BLaER1 treated with 17β-estradiol and CSF1 and Interleukin-3, amounts not matched to agents 10 nM and 100 nM (cell line): Measurements from ENCODE around the gene TAF5L.

Experiments
- H3K27ac ChIP-seq, 11 experiments: shearing (Covaris generic); formaldehyde crosslinking; 2 replicates each; pipeline ENCODE4 v1.8.1; 2022
- H3K27me3 ChIP-seq, 11 experiments: shearing (Covaris generic); formaldehyde crosslinking; 2 replicates each; pipeline ENCODE4 v1.8.1; 2022
- H3K36me3 ChIP-seq, 11 experiments: shearing (Covaris generic); formaldehyde crosslinking; 2 replicates each; pipeline ENCODE4 v1.8.1; 2022
- H3K4me1 ChIP-seq, 10 experiments: shearing (Covaris generic); formaldehyde crosslinking; 2 replicates each; pipeline ENCODE4 v1.8.1; 2022
- H3K4me2 ChIP-seq, 11 experiments: shearing (Covaris generic); formaldehyde crosslinking; 2 replicates each; pipeline ENCODE4 v1.8.1; 2022
- H3K4me3 ChIP-seq, 10 experiments: shearing (Covaris generic); formaldehyde crosslinking; 2 replicates each; pipeline ENCODE4 v1.8.1; 2022
- H3K9ac ChIP-seq, 11 experiments: shearing (Covaris generic); formaldehyde crosslinking; 2 replicates each; pipeline ENCODE4 v1.8.1; 2022
- H3K9me3 ChIP-seq, 11 experiments: shearing (Covaris generic); formaldehyde crosslinking; replicated peaks in 1 of 11; 2 replicates each; pipeline ENCODE4 v1.8.1; 2022
- H4K20me1 ChIP-seq, 11 experiments: shearing (Covaris generic); formaldehyde crosslinking; 2 replicates each; pipeline ENCODE4 v1.8.1; 2022
- Cebpa-rat ChIP-seq, 11 experiments: shearing (Covaris generic); IDR thresholded peaks; 2 replicates each; pipeline ENCODE4 v1.8.1; 2022

The TAF5L gene

DNA sequence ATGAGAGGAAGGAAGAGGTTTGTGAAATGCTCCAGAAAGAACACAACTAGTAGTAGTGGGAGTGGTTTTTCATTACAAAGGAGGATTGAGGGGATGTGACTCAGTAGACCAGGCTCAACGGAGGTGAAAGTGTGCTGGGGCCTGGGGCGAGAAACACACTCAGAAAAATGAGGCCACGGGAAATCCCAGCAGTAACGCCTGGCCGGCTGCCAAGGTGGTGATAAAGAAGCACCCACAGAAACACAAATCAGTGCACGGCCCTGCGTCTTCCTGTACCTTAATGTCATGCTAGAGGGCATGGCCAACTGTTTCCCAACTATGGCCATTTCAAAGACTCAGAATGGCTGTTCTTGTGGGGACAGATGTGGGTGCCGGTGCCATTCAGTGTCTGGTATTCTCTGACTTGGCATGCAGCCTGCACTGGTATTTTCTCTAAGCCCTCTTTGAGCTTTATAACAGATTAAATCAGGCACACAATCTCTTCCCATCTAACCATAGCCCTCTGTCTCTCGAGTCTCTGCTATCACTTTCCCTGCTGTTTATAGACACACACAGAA is 38.3 kb upstream of the TAF5L start:
- H3K9me3 ChIP-seq = peaks cover 0 to 17% (median 5%) of the 10 kb centered on the region in 11 experiments; a peak in 8 of 22 replicates
- peak overlapping the region in 1 of 11 experiments; percentile 20; a peak in 2 of 22 replicates for H3K9ac ChIP-seq
- peaks cover 14 to 55% (median 41%) of the 10 kb centered on the region in 11 experiments; a peak in 21 of 22 replicates for H3K36me3 ChIP-seq
- H3K4me1 ChIP-seq = peaks cover 18 to 72% (median 68%) of the 10 kb centered on the region in 10 experiments
- peaks cover 0 to 46% (median 7%) of the 10 kb centered on the region in 11 experiments; a peak in 8 of 22 replicates for H4K20me1 ChIP-seq
- peak overlapping the region; percentile 60 to 87 (median 81) for H3K4me2 ChIP-seq
- no peak overlapping the region for H3K4me3 ChIP-seq
- TF ChIP-seq Cebpa-rat (IDR thresholded peaks at IDR 0.05) = no peak
- peak overlapping the region in 4 of 11 experiments; percentile 30 to 52 (median 44); a peak in 4 of 22 replicates for H3K27ac ChIP-seq
- no peaks in the 10 kb centered on the region for H3K27me3 ChIP-seq

DNA sequence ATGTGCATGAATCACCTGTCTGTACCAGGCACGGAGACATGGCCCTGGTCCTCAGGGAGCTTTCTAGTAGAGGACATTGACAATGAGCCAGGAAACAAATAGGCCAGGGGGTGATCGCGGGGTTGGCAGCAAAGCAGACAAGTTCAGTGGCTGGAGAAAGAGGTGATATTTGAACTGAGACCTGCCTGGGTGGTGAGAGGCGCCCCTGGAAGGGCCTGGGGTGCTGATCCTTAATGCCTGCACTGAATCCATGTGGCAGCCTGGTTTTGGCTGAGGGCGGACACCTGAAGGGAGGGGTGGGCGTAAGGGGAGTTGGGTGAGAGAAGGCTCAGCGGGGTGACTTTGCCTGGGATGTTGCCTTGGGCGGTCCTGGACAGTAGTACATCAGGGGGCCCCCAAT is 36.0 kb upstream of the TAF5L start:
- no peak for TF ChIP-seq Cebpa-rat (IDR thresholded peaks at IDR 0.05)
- Histone ChIP-seq H3K9ac (peak overlapping the region in 1 of 11 experiments; percentile 12; a peak in 1 of 22 replicates), H3K36me3 (peaks cover 28 to 64% (median 58%) of the 10 kb centered on the region in 11 experiments; a peak in 21 of 22 replicates), H3K27me3 (no peaks in the 10 kb centered on the region), H3K4me3 (no peak overlapping the region), H3K4me1 (peaks cover 18 to 63% (median 61%) of the 10 kb centered on the region in 10 experiments), H4K20me1 (peaks cover 0 to 67% (median 14%) of the 10 kb centered on the region in 11 experiments; a peak in 9 of 22 replicates), H3K9me3 (no peaks in the 10 kb centered on the region), H3K27ac (0 out of 22 replicates have a peak overlapping the region, but pooled peaks of 2 of the 11 experiments have one; percentile 8 to 17), H3K4me2 (peak overlapping the region in 7 of 11 experiments; percentile 7 to 87 (median 17); a peak in 9 of 22 replicates)

- TF ChIP-seq Cebpa-rat (IDR thresholded peaks at IDR 0.05) = no peak
- H3K9ac ChIP-seq = peak overlapping the region in 1 of 11 experiments; percentile 12; a peak in 1 of 22 replicates
- peaks cover 18 to 56% (median 54%) of the 10 kb centered on the region in 10 experiments for H3K4me1 ChIP-seq
- H3K36me3 ChIP-seq = peaks cover 34 to 71% (median 65%) of the 10 kb centered on the region in 11 experiments
- peak overlapping the region in 8 of 11 experiments; percentile 7 to 87 (median 16); a peak in 9 of 22 replicates for H3K4me2 ChIP-seq
- H3K27ac ChIP-seq = peak overlapping the region in 2 of 11 experiments; percentile 8 to 17; a peak in 1 of 22 replicates
- H3K9me3 ChIP-seq = no peaks in the 10 kb centered on the region
- no peaks in the 10 kb centered on the region for H3K27me3 ChIP-seq
- H3K4me3 ChIP-seq = no peak overlapping the region
- H4K20me1 ChIP-seq = peaks cover 0 to 67% (median 14%) of the 10 kb centered on the region in 11 experiments; a peak in 10 of 22 replicates
Observed at GRCh38 chr1:229661022-229661877, 35.3 kb upstream of the TAF5L start.

- TF ChIP-seq Cebpa-rat (IDR thresholded peaks at IDR 0.05) = no peak
- no peak overlapping the region for H3K9ac ChIP-seq
- peaks cover 64 to 97% (median 95%) of the 10 kb centered on the region in 11 experiments for H3K36me3 ChIP-seq
- no peak overlapping the region for H3K4me3 ChIP-seq
- H3K4me2 ChIP-seq = no peak overlapping the region
- H4K20me1 ChIP-seq = peaks cover 0 to 74% (median 4%) of the 10 kb centered on the region in 11 experiments; a peak in 9 of 22 replicates
- H3K27me3 ChIP-seq = no peaks in the 10 kb centered on the region
- no peaks in the 10 kb centered on the region for H3K9me3 ChIP-seq
- H3K4me1 ChIP-seq = peaks cover 3 to 25% (median 24%) of the 10 kb centered on the region in 10 experiments
- no peak overlapping the region for H3K27ac ChIP-seq
Observed at GRCh38 chr1:229657993-229658755, 32.3 kb upstream of the TAF5L start.

DNA sequence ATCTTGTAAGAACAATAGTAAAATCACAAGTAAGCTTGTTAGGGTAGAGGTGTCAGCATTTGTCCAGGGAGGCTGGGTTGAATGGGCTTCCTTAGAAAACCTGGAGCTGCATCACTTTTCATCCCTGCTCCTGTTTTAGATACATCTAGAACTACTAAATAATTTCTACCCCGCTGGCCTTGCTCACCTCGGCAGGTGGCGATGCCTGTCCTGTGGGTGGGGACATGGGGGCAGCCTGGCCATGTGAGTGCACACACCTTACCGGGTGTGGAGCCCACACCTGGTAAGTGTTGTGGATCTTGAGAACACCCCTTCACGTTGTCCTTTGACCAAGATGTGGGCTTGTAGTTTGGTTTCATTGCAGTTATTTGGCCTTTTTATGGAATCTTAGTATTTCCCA is 29.9 kb upstream of the TAF5L start:
- Histone ChIP-seq H3K36me3 (peaks cover 87 to 100% (median 95%) of the 10 kb centered on the region in 11 experiments), H3K27me3 (no peaks in the 10 kb centered on the region), H4K20me1 (peaks cover 0 to 76% (median 5%) of the 10 kb centered on the region in 11 experiments; a peak in 8 of 22 replicates), H3K4me3 (no peak overlapping the region), H3K27ac (no peak overlapping the region), H3K9ac (no peak overlapping the region), H3K4me1 (peaks cover 0 to 1% (median under 1%) of the 10 kb centered on the region in 10 experiments; a peak in 5 of 20 replicates), H3K4me2 (no peak overlapping the region), H3K9me3 (no peaks in the 10 kb centered on the region)
- TF ChIP-seq Cebpa-rat (IDR thresholded peaks at IDR 0.05) = no peak

DNA sequence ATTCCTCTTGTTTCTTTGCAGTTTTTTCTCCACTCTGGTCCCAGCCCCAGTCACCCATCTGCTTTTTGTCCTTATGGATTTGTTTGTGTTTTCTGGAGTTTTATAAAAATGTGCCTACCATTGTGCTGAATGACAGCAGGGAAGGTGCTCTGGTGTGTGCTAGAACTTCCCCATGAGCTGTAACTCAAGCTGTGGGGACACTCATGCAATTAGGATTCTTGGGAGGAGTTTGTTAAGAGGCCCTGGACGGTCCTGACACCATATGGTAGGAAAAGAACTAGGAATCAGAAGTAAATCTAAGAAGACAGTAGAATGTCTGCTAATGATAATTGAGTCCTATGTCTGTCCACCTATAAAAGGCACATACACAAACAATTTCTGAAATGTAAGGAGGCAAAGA is 27.5 kb upstream of the TAF5L start:
- Histone ChIP-seq H3K4me1 (no peaks in the 10 kb centered on the region), H3K9ac (no peak overlapping the region), H3K9me3 (no peaks in the 10 kb centered on the region), H3K4me3 (no peak overlapping the region), H3K27me3 (no peaks in the 10 kb centered on the region), H4K20me1 (peaks cover 0 to 80% (median 11%) of the 10 kb centered on the region in 11 experiments; a peak in 9 of 22 replicates), H3K36me3 (peaks cover 94 to 100% (median 97%) of the 10 kb centered on the region in 11 experiments), H3K4me2 (no peak overlapping the region), H3K27ac (no peak overlapping the region)
- TF ChIP-seq Cebpa-rat (IDR thresholded peaks at IDR 0.05) = no peak

GRCh38 chr1:229651546-229651945 is 25.6 kb upstream of the TAF5L start:
- Histone ChIP-seq H3K27me3 (no peaks in the 10 kb centered on the region), H3K4me2 (no peak overlapping the region), H3K4me1 (no peaks in the 10 kb centered on the region), H3K9ac (no peak overlapping the region), H3K4me3 (no peak overlapping the region), H3K9me3 (no peaks in the 10 kb centered on the region), H3K36me3 (peaks cover 95 to 100% (median 98%) of the 10 kb centered on the region in 11 experiments), H4K20me1 (peaks cover 0 to 82% (median 16%) of the 10 kb centered on the region in 11 experiments; a peak in 13 of 22 replicates), H3K27ac (no peak overlapping the region)
- no peak for TF ChIP-seq Cebpa-rat (IDR thresholded peaks at IDR 0.05)

- no peak for TF ChIP-seq Cebpa-rat (IDR thresholded peaks at IDR 0.05)
- Histone ChIP-seq H4K20me1 (peaks cover 0 to 84% (median 31%) of the 10 kb centered on the region in 11 experiments; a peak in 16 of 22 replicates), H3K27ac (no peak overlapping the region), H3K27me3 (no peaks in the 10 kb centered on the region), H3K4me3 (no peak overlapping the region), H3K9ac (no peak overlapping the region), H3K36me3 (peaks cover 95 to 100% (median 97%) of the 10 kb centered on the region in 11 experiments), H3K4me1 (peaks cover 0 to 8% (median under 1%) of the 10 kb centered on the region in 10 experiments; a peak in 5 of 20 replicates), H3K9me3 (no peaks in the 10 kb centered on the region), H3K4me2 (no peak overlapping the region)
Observed at GRCh38 chr1:229650045-229650444, 24.1 kb upstream of the TAF5L start.
